Measurements from ENCODE around the gene DUS4L.
"Not testable (repeated sequence)": the region's sequence is repeated elsewhere in the genome, so short reads cannot be mapped to it uniquely, and the experiment has no call there.

DUS4L gene

GRCh38 chr7:107563775-107564552 is at the start of gene DUS4L, which contains the start of gene COG5:
TSS of gene DUS4L (plus strand) at chr7:107563971. CDS start at chr7:107567071, 3,100 bp downstream.
TSS of gene COG5 (minus strand) at chr7:107563920. CDS start at chr7:107563896, 24 bp downstream.
- DNase-seq, result peak; percentile 86

- no peak for DNase-seq
Observed at GRCh38 chr7:107526672-107527071, 37.1 kb upstream of the DUS4L start.

GRCh38 chr7:107527196-107527595 is 36.6 kb upstream of the DUS4L start:
- DNase-seq, result no peak

- DNase-seq, result no peak
Observed at GRCh38 chr7:107528461-107528860, 35.3 kb upstream of the DUS4L start.

GRCh38 chr7:107530751-107531150 is 33.0 kb upstream of the DUS4L start:
- DNase-seq, result no peak

- no peak for DNase-seq
Observed at GRCh38 chr7:107534139-107534538, 29.6 kb upstream of the DUS4L start.

GRCh38 chr7:107537228-107537627 is 26.5 kb upstream of the DUS4L start:
- DNase-seq, result not testable (repeated sequence)

- DNase-seq, result peak; percentile 90
Observed at GRCh38 chr7:107538001-107538400, 25.8 kb upstream of the DUS4L start.

- no peak for DNase-seq
Observed at GRCh38 chr7:107543338-107543993, 20.3 kb upstream of the DUS4L start.

- no peak for DNase-seq
Observed at GRCh38 chr7:107544848-107545591, 18.8 kb upstream of the DUS4L start.

GRCh38 chr7:107551936-107552335 is 11.8 kb upstream of the DUS4L start:
- no peak for DNase-seq

GRCh38 chr7:107555893-107556292 is 7.9 kb upstream of the DUS4L start:
- DNase-seq, result no peak

GRCh38 chr7:107559864-107560263 is 3.9 kb upstream of the DUS4L start:
- DNase-seq, result no peak

GRCh38 chr7:107560898-107561516 is 2.8 kb upstream of the DUS4L start:
- no peak for DNase-seq

- DNase-seq, result peak; percentile 37
Observed at GRCh38 chr7:107563081-107563774, 543 bp upstream of the DUS4L start.

GRCh38 chr7:107564553-107565298 is 955 bp downstream of the DUS4L start:
- no peak for DNase-seq

GRCh38 chr7:107570298-107570697 is 6.5 kb downstream of the DUS4L start:
- DNase-seq, result no peak

GRCh38 chr7:107573537-107573936 is 9.8 kb downstream of the DUS4L start:
- no peak for DNase-seq

- DNase-seq, result no peak
Observed at GRCh38 chr7:107579554-107579884, 15.7 kb downstream of the DUS4L start.

GRCh38 chr7:107579885-107580715 is 16.3 kb downstream of the DUS4L start, which contains the start of gene BCAP29:
TSS of gene BCAP29 (plus strand) at chr7:107580246. CDS start at chr7:107580773, 527 bp downstream.
- DNase-seq, result peak; percentile 68
